NB4 (cell line): Measurements from ENCODE around the gene FRMD1.

Experiments used
- DNase-seq: peaks from one replicate; pipeline ENCODE4 v3.0.0; 2010; ENCODE audit warnings: low read depth
- H3K4me3 ChIP-seq: one replicate; pipeline ENCODE4 v1.5.1; 2011; ENCODE audit warnings: mild to moderate bottlenecking, low read depth, low read length, moderate library complexity
- MYC ChIP-seq: IDR thresholded peaks from 2 replicates; pipeline ENCODE4 v1.6.1; 2011; ENCODE audit warnings: low read depth, low read length
- POLR2A ChIP-seq: IDR thresholded peaks from 2 replicates; pipeline ENCODE4 v1.6.1; 2011; ENCODE audit warnings: mild to moderate bottlenecking; ENCODE audit not compliant: insufficient read length; ENCODE audit errors: extremely low read depth
- TF ChIP-seq, protein P1 (sequence below): IDR thresholded peaks from 2 replicates; pipeline ENCODE4 v1.6.1; 2011; ENCODE audit warnings: low read depth, low read length
- TF ChIP-seq, protein P2 (sequence below): IDR thresholded peaks from one replicate; pipeline ENCODE4 v1.5.1; 2012; ENCODE audit warnings: low read depth, low read length

Gene FRMD1

DNA sequence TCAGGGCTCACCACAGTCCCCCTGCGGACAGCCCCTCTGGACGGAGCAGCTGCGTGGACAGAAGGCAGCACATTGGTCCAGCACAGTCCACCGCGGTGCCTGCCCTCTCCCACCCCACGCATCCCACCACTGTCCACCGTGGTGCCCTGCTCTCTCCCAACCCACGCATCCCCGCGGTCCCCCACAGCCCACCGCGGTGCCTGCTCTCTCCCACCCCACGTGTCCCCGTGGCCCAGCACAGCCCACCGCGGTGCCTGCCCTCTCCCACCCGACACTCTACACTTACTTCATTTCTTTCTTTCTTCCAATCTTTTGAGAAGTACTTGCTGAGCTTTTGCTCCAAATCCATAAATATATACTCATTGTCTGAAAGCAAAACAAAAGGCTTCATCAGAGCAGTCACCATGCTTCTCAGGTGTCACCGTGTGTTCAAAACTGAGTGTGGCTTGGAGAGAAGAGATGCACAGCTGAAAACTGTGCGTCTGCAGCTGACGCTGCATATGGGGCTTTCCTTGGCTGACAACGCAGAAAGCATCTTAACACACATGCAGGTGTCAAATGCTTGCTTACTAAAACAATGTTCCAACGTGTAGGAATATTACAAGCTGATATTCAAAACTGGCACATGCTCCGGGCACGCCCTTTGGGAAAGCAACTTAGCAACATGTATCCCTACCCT, 11.8 kb downstream of the FRMD1 start:
- TF ChIP-seq POLR2A: no peak
- TF ChIP-seq MYC: no peak
- TF ChIP-seq, protein P1, sequence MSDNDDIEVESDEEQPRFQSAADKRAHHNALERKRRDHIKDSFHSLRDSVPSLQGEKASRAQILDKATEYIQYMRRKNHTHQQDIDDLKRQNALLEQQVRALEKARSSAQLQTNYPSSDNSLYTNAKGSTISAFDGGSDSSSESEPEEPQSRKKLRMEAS: no peak
- TF ChIP-seq, protein P2, sequence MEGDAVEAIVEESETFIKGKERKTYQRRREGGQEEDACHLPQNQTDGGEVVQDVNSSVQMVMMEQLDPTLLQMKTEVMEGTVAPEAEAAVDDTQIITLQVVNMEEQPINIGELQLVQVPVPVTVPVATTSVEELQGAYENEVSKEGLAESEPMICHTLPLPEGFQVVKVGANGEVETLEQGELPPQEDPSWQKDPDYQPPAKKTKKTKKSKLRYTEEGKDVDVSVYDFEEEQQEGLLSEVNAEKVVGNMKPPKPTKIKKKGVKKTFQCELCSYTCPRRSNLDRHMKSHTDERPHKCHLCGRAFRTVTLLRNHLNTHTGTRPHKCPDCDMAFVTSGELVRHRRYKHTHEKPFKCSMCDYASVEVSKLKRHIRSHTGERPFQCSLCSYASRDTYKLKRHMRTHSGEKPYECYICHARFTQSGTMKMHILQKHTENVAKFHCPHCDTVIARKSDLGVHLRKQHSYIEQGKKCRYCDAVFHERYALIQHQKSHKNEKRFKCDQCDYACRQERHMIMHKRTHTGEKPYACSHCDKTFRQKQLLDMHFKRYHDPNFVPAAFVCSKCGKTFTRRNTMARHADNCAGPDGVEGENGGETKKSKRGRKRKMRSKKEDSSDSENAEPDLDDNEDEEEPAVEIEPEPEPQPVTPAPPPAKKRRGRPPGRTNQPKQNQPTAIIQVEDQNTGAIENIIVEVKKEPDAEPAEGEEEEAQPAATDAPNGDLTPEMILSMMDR: no peak

DNA sequence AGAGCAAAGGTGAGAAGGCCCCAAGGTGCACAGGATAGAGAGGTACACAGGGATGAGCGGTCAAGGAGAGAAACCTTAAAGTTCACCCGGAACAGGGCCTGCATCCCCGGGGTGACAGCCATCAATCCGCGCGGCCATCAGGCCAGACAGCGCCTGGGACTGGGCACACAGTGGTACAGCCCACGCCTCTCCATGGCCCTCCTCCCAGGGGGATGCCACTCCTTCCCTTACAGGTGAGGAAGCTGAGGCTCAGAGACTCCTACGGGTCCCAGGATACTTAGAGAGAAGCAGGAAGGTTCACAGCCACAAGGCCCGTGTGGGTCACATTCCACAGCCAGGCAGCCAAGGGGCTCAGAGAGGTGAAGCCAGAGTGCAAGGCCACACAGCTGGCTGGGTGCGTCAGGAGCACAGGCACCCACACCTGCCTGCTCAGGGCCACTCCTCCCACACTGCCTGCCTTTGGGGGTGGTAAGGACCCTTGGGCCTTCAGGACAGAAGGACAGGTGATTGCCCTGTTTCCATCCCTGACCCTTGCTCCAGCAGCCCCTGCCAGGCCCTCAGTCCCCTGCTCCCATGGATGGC, 14.7 kb downstream of the FRMD1 start:
- no peak for DNase-seq
- TF ChIP-seq MYC (no peak), POLR2A (no peak)
- TF ChIP-seq, protein P1: no peak
- TF ChIP-seq, protein P2: no peak
- H3K4me3 ChIP-seq: no peak overlapping the region

More for the DNA sequence above, 11.8 kb downstream of the FRMD1 start:
- DNase-seq: no peak
- H3K4me3 ChIP-seq: no peak overlapping the region

DNA sequence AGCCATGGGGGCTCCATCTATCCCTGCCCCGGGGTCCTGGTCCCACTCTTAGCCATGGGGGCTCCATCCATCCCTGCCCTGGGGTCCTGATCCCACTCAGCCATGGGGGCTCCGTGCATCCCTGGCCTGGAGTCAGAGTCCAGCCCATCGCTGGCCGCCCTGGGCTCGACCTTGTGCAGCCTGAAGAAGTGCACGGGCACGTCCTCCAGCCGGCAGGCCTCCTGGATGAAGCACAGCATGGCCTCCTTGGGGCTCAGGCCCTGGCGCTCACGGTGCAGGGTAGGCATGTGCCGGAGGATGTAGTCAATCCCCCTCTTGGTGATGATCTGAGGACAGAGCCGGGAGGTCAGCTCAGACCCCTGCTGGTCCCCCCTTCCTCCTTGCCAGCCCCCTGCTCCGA, 15.6 kb downstream of the FRMD1 start:
- DNase-seq: no peak
- TF ChIP-seq MYC: no peak
- TF ChIP-seq, protein P1: no peak
- TF ChIP-seq POLR2A: no peak
- H3K4me3 ChIP-seq: no peak overlapping the region

DNA sequence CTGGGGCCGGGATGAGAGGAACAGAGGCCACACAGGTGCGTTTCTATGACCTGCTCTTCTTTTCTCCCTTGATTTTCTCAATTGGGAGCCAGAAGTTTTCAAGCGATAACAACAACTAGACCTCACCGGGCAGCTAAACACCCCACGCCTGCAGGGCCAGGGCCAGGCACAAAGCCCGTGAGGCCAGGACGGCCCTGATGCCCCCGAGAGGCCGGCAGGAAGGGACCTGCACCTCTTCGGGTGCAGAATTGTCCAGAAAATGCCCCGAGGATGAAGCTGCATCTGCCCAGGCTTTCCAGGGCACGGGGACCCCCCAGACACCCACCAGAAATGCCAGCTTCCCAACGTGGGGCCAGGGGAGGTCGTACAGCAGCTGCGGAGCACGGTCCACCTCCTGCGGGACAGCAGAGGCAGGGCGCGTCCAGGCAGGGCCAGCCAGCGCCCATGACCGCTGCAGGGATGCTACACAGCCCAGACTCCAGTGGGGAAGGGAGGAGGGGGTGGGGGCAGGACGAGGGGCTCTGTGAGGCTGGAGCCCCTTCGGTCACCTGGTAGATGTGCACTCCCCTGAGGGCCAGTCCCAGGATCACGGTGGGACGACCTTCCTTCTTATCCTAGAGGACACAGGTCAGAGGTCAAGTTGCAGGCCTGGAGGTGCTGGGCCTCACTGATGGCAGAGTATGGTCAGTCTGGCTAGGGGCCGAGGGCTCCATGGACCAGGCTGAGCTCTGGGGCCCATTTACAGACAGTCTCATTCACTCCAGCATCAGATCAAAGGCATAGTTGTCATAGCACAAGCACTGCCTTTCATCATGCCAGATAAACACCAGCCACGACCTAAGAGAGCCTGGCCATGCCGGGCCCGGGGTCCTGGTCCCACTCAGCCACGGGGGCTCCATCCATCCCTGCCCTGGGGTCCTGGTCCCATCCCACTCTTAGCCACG, 16.4 kb downstream of the FRMD1 start:
- TF ChIP-seq MYC (no peak), POLR2A (no peak)
- TF ChIP-seq, protein P2: no peak
- TF ChIP-seq, protein P1: no peak
- H3K4me3 ChIP-seq: no peak overlapping the region
- no peak for DNase-seq

DNA sequence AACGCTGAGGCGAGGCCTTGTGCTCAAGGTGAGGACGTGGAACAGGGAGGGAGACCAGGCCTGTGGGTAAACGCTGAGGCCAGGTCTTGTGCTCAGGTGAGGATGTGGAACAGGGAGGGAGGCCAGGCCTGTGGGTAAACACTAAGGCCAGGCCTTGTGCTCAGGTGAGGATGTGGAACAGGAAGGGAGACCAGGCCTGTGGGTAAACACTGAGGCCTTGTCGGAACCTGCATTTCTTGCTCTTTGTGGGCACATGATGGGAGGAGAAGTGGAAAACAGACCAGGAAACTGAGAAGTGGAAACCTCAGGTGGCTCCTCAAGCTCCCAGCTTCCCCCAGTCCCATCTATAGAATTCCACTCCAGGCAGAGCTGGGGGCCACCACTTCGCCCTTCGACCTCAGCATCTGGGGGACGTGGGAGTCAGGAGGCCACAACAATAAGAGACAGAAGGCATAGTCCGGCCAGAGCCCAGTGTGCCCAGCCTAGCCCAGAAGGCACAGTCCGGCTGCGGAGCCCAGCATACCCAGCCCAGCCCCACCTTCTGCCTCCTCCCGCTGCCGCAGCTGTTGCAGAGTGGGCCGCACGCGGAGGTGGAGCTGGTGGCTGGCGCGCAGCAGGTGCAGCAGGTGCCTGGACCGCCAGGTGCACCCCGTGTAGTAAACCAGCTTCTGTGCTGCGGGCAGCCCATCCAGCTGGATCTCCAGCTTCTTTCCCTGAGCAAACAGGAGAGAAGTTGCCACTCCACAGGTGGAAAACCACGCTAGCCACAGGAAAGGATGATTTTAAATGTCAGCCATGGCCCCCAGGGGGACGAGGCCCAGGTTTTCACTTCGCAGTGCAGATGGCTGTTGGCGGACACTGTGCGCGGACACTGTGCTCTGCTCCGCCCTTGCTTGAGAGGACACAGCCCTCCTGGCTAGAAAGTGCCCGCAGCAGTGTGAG, 17.5 kb downstream of the FRMD1 start:
- TF ChIP-seq, protein P2: no peak
- TF ChIP-seq, protein P1: no peak
- no peak for TF ChIP-seq MYC
- no peak for TF ChIP-seq POLR2A
- no peak for DNase-seq
- H3K4me3 ChIP-seq: no peak overlapping the region
